ENCODE measurements around the gene CALM1. TPM values are rescaled to one million over a fixed set of nuclear protein-coding genes. Genes with fewer than 3 reads are reported as not detected.

The CALM1 gene
- total RNA-seq, 1 experiment from 2014 or later, result 373 TPM

GRCh38 chr14:90396341-90397339 is at the start of gene CALM1 (continued):
- TF ChIP-seq ZNF532 (CRISPR knock-in tag; IDR thresholded peaks at IDR 0.05; ENCODE audit: borderline replicate concordance) (peak; percentile 90), USF2 (CRISPR knock-in tag; IDR thresholded peaks at IDR 0.05) (peak; percentile 33), AR (CRISPR knock-in tag; IDR thresholded peaks at IDR 0.05) (peak; percentile 72; the same call in 1 of the 2 replicates), ATF3 (CRISPR knock-in tag; conservative IDR thresholded peaks at IDR 0.05) (no peak), FOXJ3 (CRISPR knock-in tag; IDR thresholded peaks at IDR 0.05; ENCODE audit: borderline replicate concordance) (no peak), CREM (CRISPR knock-in tag; IDR thresholded peaks at IDR 0.05) (peak; percentile 76), TCF7 (CRISPR knock-in tag; IDR thresholded peaks at IDR 0.05; ENCODE audit: low read depth) (no peak), ZNF512 (CRISPR knock-in tag; IDR thresholded peaks at IDR 0.05; ENCODE audit: borderline replicate concordance) (0 out of 2 replicates have a peak, but pooled peaks have one; percentile 58), ZNF121 (CRISPR knock-in tag; IDR thresholded peaks at IDR 0.05) (no peak), ZNF416 (CRISPR knock-in tag; IDR thresholded peaks at IDR 0.05) (peak; percentile 96), HMGXB4 (CRISPR knock-in tag; IDR thresholded peaks at IDR 0.05) (0 out of 2 replicates have a peak, but pooled peaks have one; percentile 55)

- no peaks in the 10 kb centered on the region; the same call in 1 of the 2 replicates for H3K27me3 Mint-ChIP-seq (ENCODE audit: low read depth)
- H3K36me3 Mint-ChIP-seq, result no peaks in the 10 kb centered on the region
- peaks cover 23% of the 10 kb centered on the region for H3K4me1 Mint-ChIP-seq
- no peak overlapping the region for H3K4me3 Mint-ChIP-seq
- POLR2A ChIA-PET, result no interaction called here
- ATAC-seq (no peak), DNase-seq (ENCODE audit: low spot score) (no peak)
- H3K9me3 Mint-ChIP-seq, result peaks cover 5% of the 10 kb centered on the region; the same call in 1 of the 2 replicates
- no peak overlapping the region for H3K27ac Mint-ChIP-seq
- TF ChIP-seq HMGA2 (CRISPR knock-in tag; IDR thresholded peaks at IDR 0.05) (peak; percentile 95), TP53 (CRISPR knock-in tag; IDR thresholded peaks at IDR 0.05) (no peak)
- CTCF ChIA-PET, result no interaction called here
Observed at GRCh38 chr14:90348270-90348669, 48.6 kb upstream of the CALM1 start.
